H1 (cell line): Measurements from ENCODE around the gene NOTUM. TPM values are rescaled to one million over a fixed set of nuclear protein-coding genes. Genes with fewer than 3 reads are reported as not detected.

Experiments used
- CTCF ChIA-PET: fragments of 300-600 bp; sonication (Branson Sonifier 250); formaldehyde crosslinking; loops from one replicate; lab custom pipeline; 2021; ENCODE audit not compliant: partially characterized antibody; lab: Charles Lee
- POLR2A ChIA-PET: fragments of 300-600 bp; sonication (Branson Sonifier 250); formaldehyde crosslinking; loops from one replicate; lab custom pipeline; 2021; ENCODE audit warnings: inconsistent platforms; ENCODE audit not compliant: partially characterized antibody; lab: Charles Lee
- DNase-seq, 2 experiments: peaks; one replicate each; pipeline versions ENCODE4 v3.0.0 to v3.0.0-alpha.2; 2010 to 2022; ENCODE audit warnings: low spot score in 2 of 2, low read depth in 1 of 2, mixed read lengths in 1 of 2
- FAIRE-seq: peaks from 2 replicates; lab custom pipeline; 2011; peaks lifted over from hg19 to GRCh38; lab: Jason Lieb, UNC
- H2AFZ ChIP-seq: 2 replicates; pipeline ENCODE4 v1.8.1; 2012; ENCODE audit warnings: low read length, inconsistent platforms
- H2AK5ac ChIP-seq: 2 replicates; pipeline ENCODE4 v1.6.1; 2013; ENCODE audit warnings: low read depth, low read length
- H2BK120ac ChIP-seq: replicated peaks from 2 replicates; pipeline ENCODE3; 2013; ENCODE audit warnings: low read depth, low read length, inconsistent platforms
- H2BK12ac ChIP-seq: 2 replicates; pipeline ENCODE4 v1.6.1; 2013; ENCODE audit warnings: low read depth, low read length
- H2BK15ac ChIP-seq: 2 replicates; pipeline ENCODE4 v1.6.1; 2013; ENCODE audit warnings: low read length
- H2BK20ac ChIP-seq: 2 replicates; pipeline ENCODE4 v1.6.1; 2013; ENCODE audit warnings: low read length
- H2BK5ac ChIP-seq: 2 replicates; pipeline ENCODE4 v1.6.1; 2013; ENCODE audit warnings: low read depth, low read length
- H3K14ac ChIP-seq: 2 replicates; pipeline ENCODE4 v1.6.1; 2013; ENCODE audit warnings: inconsistent platforms; ENCODE audit not compliant: insufficient read length
- H3K18ac ChIP-seq: 2 replicates; pipeline ENCODE4 v1.6.1; 2013; ENCODE audit warnings: low read length; ENCODE audit errors: extremely low read depth
- H3K23ac ChIP-seq: 2 replicates; pipeline ENCODE4 v1.6.1; 2013; ENCODE audit warnings: inconsistent platforms; ENCODE audit not compliant: insufficient read length
- H3K23me2 ChIP-seq: 2 replicates; pipeline ENCODE4 v1.6.1; 2013; ENCODE audit warnings: low read depth, low read length
- H3K27ac ChIP-seq: 2 replicates; pipeline ENCODE4 v1.6.1; 2011; ENCODE audit warnings: low read depth, low read length, inconsistent platforms
- H3K27me3 ChIP-seq, 4 experiments: replicated peaks in 1 of 4; 1 replicate in 1 of 4; 2 replicates in 3 of 4; pipeline versions ENCODE4 v1.6.1 to v1.8.1; 2011 to 2013; ENCODE audit warnings: low read length in 3 of 4, mild to moderate bottlenecking in 3 of 4, inconsistent platforms in 2 of 4, mixed read lengths in 2 of 4, moderate library complexity in 1 of 4; ENCODE audit not compliant: control insufficient read depth in 3 of 4, insufficient read depth in 3 of 4; ENCODE audit errors: extremely low read depth in 1 of 4
- H3K36me3 ChIP-seq, 4 experiments: 2 replicates each; pipeline versions ENCODE4 v1.6.1 to v1.8.1; 2011 to 2013; ENCODE audit warnings: mild to moderate bottlenecking in 4 of 4, low read length in 3 of 4, moderate library complexity in 2 of 4, control low read depth in 1 of 4, inconsistent platforms in 1 of 4; ENCODE audit not compliant: insufficient read depth in 4 of 4, control insufficient read depth in 2 of 4
- H3K4ac ChIP-seq: replicated peaks from 2 replicates; pipeline ENCODE3; 2013; ENCODE audit warnings: low read length, low read depth, mixed read lengths, inconsistent platforms; ENCODE audit not compliant: insufficient read length
- H3K4me1 ChIP-seq, 4 experiments: replicated peaks in 1 of 4; 1 replicate in 1 of 4; 2 replicates in 3 of 4; pipeline versions ENCODE4 v1.6.1 to v1.8.1; 2011 to 2013; ENCODE audit warnings: low read length in 3 of 4, inconsistent platforms in 2 of 4, mixed read lengths in 1 of 4; ENCODE audit not compliant: insufficient read depth in 4 of 4, control insufficient read depth in 3 of 4
- H3K4me2 ChIP-seq, 2 experiments: 2 replicates each; pipeline versions ENCODE4 v1.6.1 to v1.8.1; 2011 to 2013; ENCODE audit warnings: low read depth in 2 of 2, low read length in 2 of 2, control low read depth in 1 of 2, inconsistent platforms in 1 of 2, mild to moderate bottlenecking in 1 of 2; ENCODE audit not compliant: insufficient read depth in 1 of 2
- H3K4me3 ChIP-seq, 4 experiments: fragments of 200-600, 300-600 bp in 1 of 4; sonication (generic), shearing (Covaris generic), sonication (Bioruptor Twin) in 1 of 4; 2 replicates each; pipeline versions ENCODE4 v1.5.1 to v1.8.1; 2011 to 2016; ENCODE audit warnings: low read length in 4 of 4, low read depth in 3 of 4, control low read depth in 2 of 4, inconsistent platforms in 2 of 4, mild to moderate bottlenecking in 2 of 4, mixed read lengths in 1 of 4, moderate library complexity in 1 of 4; ENCODE audit not compliant: insufficient read depth in 2 of 4; ENCODE audit errors: extremely low read depth in 1 of 4
- H3K56ac ChIP-seq: replicated peaks from 2 replicates; pipeline ENCODE3; 2013; ENCODE audit warnings: low read depth, mild to moderate bottlenecking, mixed read lengths, low read length, inconsistent platforms; ENCODE audit not compliant: insufficient read length
- H3K79me1 ChIP-seq: 2 replicates; pipeline ENCODE4 v1.6.1; 2013; ENCODE audit warnings: low read depth, low read length, control low read depth
- H3K79me2 ChIP-seq, 2 experiments: 2 replicates each; pipeline versions ENCODE4 v1.6.1 to v1.8.1; 2012 to 2013; ENCODE audit warnings: low read length in 2 of 2, mild to moderate bottlenecking in 2 of 2, inconsistent platforms in 1 of 2; ENCODE audit not compliant: insufficient read depth in 2 of 2, control insufficient read depth in 1 of 2
- H3K9ac ChIP-seq, 4 experiments: replicated peaks in 1 of 4; 1 replicate in 1 of 4; 2 replicates in 3 of 4; pipeline versions ENCODE4 v1.6.1 to v1.8.1; 2011 to 2013; ENCODE audit warnings: low read depth in 3 of 4, low read length in 3 of 4, control low read depth in 2 of 4, mild to moderate bottlenecking in 2 of 4, moderate library complexity in 2 of 4, inconsistent platforms in 1 of 4; ENCODE audit errors: extremely low read depth in 1 of 4
- H3K9me3 ChIP-seq, 2 experiments: 2 replicates each; pipeline versions ENCODE4 v1.6.1 to v1.8.1; 2012 to 2013; ENCODE audit warnings: mild to moderate bottlenecking in 2 of 2, moderate library complexity in 2 of 2, control low read depth in 1 of 2, inconsistent platforms in 1 of 2, low read depth in 1 of 2, low read length in 1 of 2, mixed read lengths in 1 of 2; ENCODE audit not compliant: insufficient read depth in 2 of 2
- H4K20me1 ChIP-seq, 2 experiments: replicated peaks in 1 of 2; 2 replicates each; pipeline versions ENCODE3 to v1.8.1; 2011 to 2013; ENCODE audit warnings: inconsistent platforms in 2 of 2, low read length in 2 of 2, mild to moderate bottlenecking in 1 of 2; ENCODE audit not compliant: insufficient read depth in 2 of 2, control insufficient read depth in 1 of 2
- H4K5ac ChIP-seq: 2 replicates; pipeline ENCODE4 v1.6.1; 2013; ENCODE audit warnings: low read length, low read depth, mixed read lengths, inconsistent platforms; ENCODE audit not compliant: insufficient read length
- H4K8ac ChIP-seq: 2 replicates; pipeline ENCODE4 v1.8.0; 2013; ENCODE audit warnings: mild to moderate bottlenecking, moderate library complexity, low read length, inconsistent platforms; ENCODE audit not compliant: insufficient read depth; ENCODE audit errors: extremely low read depth
- H4K91ac ChIP-seq: replicated peaks from 2 replicates; pipeline ENCODE3; 2013; ENCODE audit warnings: low read length, mixed read lengths, inconsistent platforms; ENCODE audit not compliant: insufficient read length
- NANOG ChIP-seq: IDR thresholded peaks from 2 replicates; pipeline ENCODE4 v1.6.1; 2011; ENCODE audit warnings: low read length, low read depth, mild to moderate bottlenecking, inconsistent platforms; ENCODE audit not compliant: insufficient read depth, poor library complexity, severe bottlenecking
- WGBS, 2 experiments: shearing (Covaris generic) in 1 of 2; methylation state at CpG; one replicate each; pipeline versions ENCODE4 v1.1.6 to v1.1.7; 2013 to 2015; ENCODE audit warnings: low lambda C conversion rate in 2 of 2, mixed read lengths in 2 of 2, inconsistent platforms in 1 of 2, low coverage in 1 of 2, missing lambda C conversion rate in 1 of 2; ENCODE audit not compliant: insufficient replicate concordance in 2 of 2, insufficient coverage in 1 of 2, insufficient read length in 1 of 2; ENCODE audit errors: extremely low coverage in 1 of 2, missing lambda C conversion rate in 1 of 2; 5-methylcytosine and 5-hydroxymethylcytosine counted together
- polyA plus RNA-seq, 7 experiments: library from polyadenylated mRNA; depleted of rRNA in 3 of 7; stranded (reverse) in 5 of 7; unstranded in 2 of 7; fragments of >200 nt in 5 of 7; fragments of 200-250 nt in 2 of 7; gene quantifications; 1 replicate in 5 of 7; 2 replicates in 1 of 7; 4 replicates in 1 of 7; pipeline versions ENCODE4 v1.2.1 to v1.2.3, GENCODE V29; 2011 to 2013; ENCODE audit warnings: missing spikeins in 2 of 7, mixed read lengths in 2 of 7
- total RNA-seq: library from RNA; stranded (reverse); fragmentation: NEBNext Ultra II Directional; extraction: Animal tissue kit (Norgen Biotek cat#: 25700); gene quantifications from 2 replicates; pipeline ENCODE4 v1.2.1, GENCODE V29; 2021

Gene NOTUM
- total and polyA plus RNA-seq, 2 of the 8 experiments (the other 6 are each of a cell fraction or from before 2014, with no cell fraction given) = 0.45 to 0.76 TPM

- no peak for DNase-seq
- Histone ChIP-seq H2BK120ac (no peak overlapping the region), H3K4ac (no peak overlapping the region), H3K4me3 (no peak overlapping the region), H4K8ac (no peak overlapping the region), H4K5ac (no peak overlapping the region), H3K4me2 (no peak overlapping the region), H3K79me1 (no peaks in the 10 kb centered on the region), H3K36me3 (peaks cover 0 to 13% (median 0%) of the 10 kb centered on the region in 4 experiments; a peak in 1 of 8 replicates), H2AK5ac (no peak overlapping the region), H3K18ac (no peak overlapping the region), H2BK15ac (no peak overlapping the region), H4K20me1 (peaks cover 0 to 2% of the 10 kb centered on the region in 2 experiments), H3K56ac (no peak overlapping the region), H3K14ac (no peak overlapping the region), H3K4me1 (peaks cover 0 to 6% (median 1%) of the 10 kb centered on the region in 4 experiments; a peak in 4 of 7 replicates), H2BK5ac (no peak overlapping the region), H3K9me3 (no peaks in the 10 kb centered on the region), H4K91ac (no peak overlapping the region), H3K23ac (no peak overlapping the region), H2BK12ac (no peak overlapping the region), H3K9ac (no peak overlapping the region), H2AFZ (no peak overlapping the region), H3K23me2 (peaks cover 4% of the 10 kb centered on the region; the same call in 1 of the 2 replicates), H3K27me3 (peaks cover 46 to 67% (median 51%) of the 10 kb centered on the region in 4 experiments), H3K27ac (no peak overlapping the region), H2BK20ac (no peak overlapping the region), H3K79me2 (no peaks in the 10 kb centered on the region)
- WGBS, 2 experiments = 78% methylated on average over 12 of the region's 19 CpGs; no CpG with 5 or more reads in 1 of the 2 experiments
- ChIA-PET CTCF (interaction anchor here (1.0 kb wide), 1 partner anchor 10 kb away, joined by 3 read pairs; no protein-coding TSS in a partner anchor), POLR2A (no interaction called here)
- FAIRE-seq = no peak
- no peak for TF ChIP-seq NANOG
Observed at GRCh38 chr17:81957691-81958432, 3.1 kb downstream of the NOTUM start.
